Activated naive CD8-positive, alpha-beta T cell (primary cell): ENCODE measurements around the gene YJEFN3.

Experiments used
- H3K27ac Mint-ChIP-seq: one replicate; pipeline ENCODE4 v1.8.0; 2021; ENCODE audit warnings: mixed read lengths
- H3K27me3 Mint-ChIP-seq: one replicate; pipeline ENCODE4 v1.8.0; 2021; ENCODE audit warnings: mixed read lengths
- H3K36me3 Mint-ChIP-seq: one replicate; pipeline ENCODE4 v1.8.0; 2021; ENCODE audit warnings: mixed read lengths
- H3K4me1 Mint-ChIP-seq: one replicate; pipeline ENCODE4 v1.8.0; 2021; ENCODE audit warnings: low read depth, mixed read lengths
- H3K4me3 Mint-ChIP-seq: one replicate; pipeline ENCODE4 v1.8.0; 2021; ENCODE audit warnings: mild to moderate bottlenecking, mixed read lengths
- H3K9me3 Mint-ChIP-seq: one replicate; pipeline ENCODE4 v1.8.0; 2021; ENCODE audit warnings: low read depth, mixed read lengths

YJEFN3 gene

GRCh38 chr19:19549804-19550464 lies 21.2 kb downstream of the YJEFN3 start:
- H3K36me3 Mint-ChIP-seq: no peaks in the 10 kb centered on the region
- H3K4me1 Mint-ChIP-seq: peaks cover 1% of the 10 kb centered on the region
- no peak overlapping the region for H3K4me3 Mint-ChIP-seq
- no peak overlapping the region for H3K27ac Mint-ChIP-seq
- no peaks in the 10 kb centered on the region for H3K27me3 Mint-ChIP-seq
- no peaks in the 10 kb centered on the region for H3K9me3 Mint-ChIP-seq

- H3K4me1 Mint-ChIP-seq: peaks cover 1% of the 10 kb centered on the region
- no peak overlapping the region for H3K27ac Mint-ChIP-seq
- H3K9me3 Mint-ChIP-seq: no peaks in the 10 kb centered on the region
- no peaks in the 10 kb centered on the region for H3K36me3 Mint-ChIP-seq
- H3K27me3 Mint-ChIP-seq: no peaks in the 10 kb centered on the region
- no peak overlapping the region for H3K4me3 Mint-ChIP-seq
Observed at GRCh38 chr19:19550485-19550929, 21.8 kb downstream of the YJEFN3 start.

GRCh38 chr19:19550972-19551852 lies 22.5 kb downstream of the YJEFN3 start:
- H3K27ac Mint-ChIP-seq: no peak overlapping the region

GRCh38 chr19:19551853-19552192 lies 23.1 kb downstream of the YJEFN3 start:
- H3K27me3 Mint-ChIP-seq: no peaks in the 10 kb centered on the region
- H3K9me3 Mint-ChIP-seq: no peaks in the 10 kb centered on the region
- H3K4me1 Mint-ChIP-seq: peaks cover 1% of the 10 kb centered on the region
- H3K36me3 Mint-ChIP-seq: no peaks in the 10 kb centered on the region
- H3K4me3 Mint-ChIP-seq: no peak overlapping the region
- no peak overlapping the region for H3K27ac Mint-ChIP-seq

More at GRCh38 chr19:19550972-19551852, 22.5 kb downstream of the YJEFN3 start:
- Mint-ChIP-seq H3K36me3 (no peaks in the 10 kb centered on the region), H3K27me3 (no peaks in the 10 kb centered on the region), H3K4me3 (no peak overlapping the region), H3K4me1 (peaks cover 1% of the 10 kb centered on the region), H3K9me3 (no peaks in the 10 kb centered on the region)

GRCh38 chr19:19552798-19553197 lies 24.1 kb downstream of the YJEFN3 start:
- Mint-ChIP-seq H3K36me3 (no peaks in the 10 kb centered on the region), H3K9me3 (no peaks in the 10 kb centered on the region), H3K4me1 (peaks cover 1% of the 10 kb centered on the region), H3K27me3 (no peaks in the 10 kb centered on the region), H3K4me3 (no peak overlapping the region), H3K27ac (no peak overlapping the region)

- H3K36me3 Mint-ChIP-seq: no peaks in the 10 kb centered on the region
- no peaks in the 10 kb centered on the region for H3K27me3 Mint-ChIP-seq
- peaks cover 1% of the 10 kb centered on the region for H3K4me1 Mint-ChIP-seq
- no peak overlapping the region for H3K4me3 Mint-ChIP-seq
- H3K27ac Mint-ChIP-seq: no peak overlapping the region
- H3K9me3 Mint-ChIP-seq: no peaks in the 10 kb centered on the region
Observed at GRCh38 chr19:19553670-19554069, 25.0 kb downstream of the YJEFN3 start.

- Mint-ChIP-seq H3K4me1 (peaks cover 6% of the 10 kb centered on the region), H3K4me3 (no peak overlapping the region), H3K27ac (no peak overlapping the region), H3K36me3 (no peaks in the 10 kb centered on the region), H3K9me3 (no peaks in the 10 kb centered on the region), H3K27me3 (no peaks in the 10 kb centered on the region)
Observed at GRCh38 chr19:19554074-19555023, 25.6 kb downstream of the YJEFN3 start.

GRCh38 chr19:19558055-19558454 lies 29.3 kb downstream of the YJEFN3 start:
- no peaks in the 10 kb centered on the region for H3K36me3 Mint-ChIP-seq
- H3K4me1 Mint-ChIP-seq: peaks cover 16% of the 10 kb centered on the region
- H3K4me3 Mint-ChIP-seq: no peak overlapping the region
- H3K27ac Mint-ChIP-seq: no peak overlapping the region
- H3K9me3 Mint-ChIP-seq: no peaks in the 10 kb centered on the region
- H3K27me3 Mint-ChIP-seq: no peaks in the 10 kb centered on the region

- no peaks in the 10 kb centered on the region for H3K9me3 Mint-ChIP-seq
- no peak overlapping the region for H3K27ac Mint-ChIP-seq
- peaks cover 16% of the 10 kb centered on the region for H3K4me1 Mint-ChIP-seq
- H3K36me3 Mint-ChIP-seq: no peaks in the 10 kb centered on the region
- no peaks in the 10 kb centered on the region for H3K27me3 Mint-ChIP-seq
- no peak overlapping the region for H3K4me3 Mint-ChIP-seq
Observed at GRCh38 chr19:19558636-19559035, 29.9 kb downstream of the YJEFN3 start.

- no peak overlapping the region for H3K4me3 Mint-ChIP-seq
- H3K27me3 Mint-ChIP-seq: no peaks in the 10 kb centered on the region
- H3K4me1 Mint-ChIP-seq: peaks cover 15% of the 10 kb centered on the region
- no peaks in the 10 kb centered on the region for H3K9me3 Mint-ChIP-seq
- no peaks in the 10 kb centered on the region for H3K36me3 Mint-ChIP-seq
- peak overlapping the region; percentile 46 for H3K27ac Mint-ChIP-seq
Observed at GRCh38 chr19:19559931-19560330, 31.2 kb downstream of the YJEFN3 start.

GRCh38 chr19:19561946-19562664 lies 33.4 kb downstream of the YJEFN3 start:
- H3K27ac Mint-ChIP-seq: no peak overlapping the region
- no peak overlapping the region for H3K4me3 Mint-ChIP-seq
- peaks cover 15% of the 10 kb centered on the region for H3K4me1 Mint-ChIP-seq
- H3K9me3 Mint-ChIP-seq: no peaks in the 10 kb centered on the region
- H3K36me3 Mint-ChIP-seq: no peaks in the 10 kb centered on the region
- H3K27me3 Mint-ChIP-seq: no peaks in the 10 kb centered on the region

- no peaks in the 10 kb centered on the region for H3K27me3 Mint-ChIP-seq
- H3K4me1 Mint-ChIP-seq: peaks cover 15% of the 10 kb centered on the region
- no peak overlapping the region for H3K4me3 Mint-ChIP-seq
- peaks cover 2% of the 10 kb centered on the region for H3K36me3 Mint-ChIP-seq
- H3K9me3 Mint-ChIP-seq: no peaks in the 10 kb centered on the region
- H3K27ac Mint-ChIP-seq: no peak overlapping the region
Observed at GRCh38 chr19:19562665-19563347, 34.1 kb downstream of the YJEFN3 start.

- no peaks in the 10 kb centered on the region for H3K9me3 Mint-ChIP-seq
- H3K36me3 Mint-ChIP-seq: peaks cover 2% of the 10 kb centered on the region
- H3K4me3 Mint-ChIP-seq: no peak overlapping the region
- H3K4me1 Mint-ChIP-seq: peaks cover 15% of the 10 kb centered on the region
- no peaks in the 10 kb centered on the region for H3K27me3 Mint-ChIP-seq
- no peak overlapping the region for H3K27ac Mint-ChIP-seq
Observed at GRCh38 chr19:19563348-19563848, 34.7 kb downstream of the YJEFN3 start.

GRCh38 chr19:19566306-19566705 lies 37.6 kb downstream of the YJEFN3 start:
- H3K4me3 Mint-ChIP-seq: no peak overlapping the region
- no peaks in the 10 kb centered on the region for H3K27me3 Mint-ChIP-seq
- H3K9me3 Mint-ChIP-seq: no peaks in the 10 kb centered on the region
- H3K27ac Mint-ChIP-seq: no peak overlapping the region
- H3K36me3 Mint-ChIP-seq: peaks cover 6% of the 10 kb centered on the region
- H3K4me1 Mint-ChIP-seq: peaks cover 4% of the 10 kb centered on the region
